Activated CD8-positive, alpha-beta memory T cell treated with anti-CD3 and anti-CD28 coated beads, Interleukin-2, amount 50 U/mL, for 1 hour (primary cell): ENCODE data around the gene PELO.
A peak's percentile ranks its signal among the peaks of the same experiment; 100 is the strongest.

Experiments used
- DNase-seq: peaks from one replicate; pipeline ENCODE4 v3.0.0-alpha.2; 2020; ENCODE audit errors: extremely low read depth

The PELO gene

DNA sequence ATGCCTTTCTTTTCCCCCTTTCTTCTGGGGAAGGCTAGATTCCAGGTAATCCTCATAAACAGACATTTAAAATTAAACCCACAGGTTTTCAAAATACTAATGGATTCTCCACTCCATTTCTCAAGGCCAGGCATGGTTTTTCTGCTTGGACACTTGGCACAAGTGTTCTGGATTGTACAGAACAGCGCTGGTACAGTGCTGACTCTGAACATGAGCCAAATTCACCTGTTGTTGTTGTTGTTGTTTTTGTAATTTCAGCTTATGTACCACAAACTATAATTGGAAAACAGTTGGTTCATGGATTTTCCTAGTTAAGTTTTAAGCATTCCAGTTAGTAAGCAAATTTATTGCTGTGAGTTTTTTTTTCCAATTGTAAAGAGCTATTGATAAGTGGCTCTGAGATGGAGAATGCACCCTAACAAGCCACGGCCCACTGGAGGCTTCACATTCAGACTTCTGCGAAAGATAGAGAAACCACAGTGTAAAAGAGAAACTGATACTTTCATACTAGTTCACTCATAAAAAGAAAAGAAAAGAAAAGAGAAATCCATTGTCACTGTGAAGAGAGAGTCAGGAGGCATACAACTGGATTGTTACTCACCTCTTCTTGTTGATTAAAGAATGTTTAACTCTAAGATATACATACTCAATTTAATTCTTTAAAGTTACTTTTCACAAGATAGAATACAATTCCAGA lies 16.2 kb upstream of the PELO start:
- no peak for DNase-seq

DNA sequence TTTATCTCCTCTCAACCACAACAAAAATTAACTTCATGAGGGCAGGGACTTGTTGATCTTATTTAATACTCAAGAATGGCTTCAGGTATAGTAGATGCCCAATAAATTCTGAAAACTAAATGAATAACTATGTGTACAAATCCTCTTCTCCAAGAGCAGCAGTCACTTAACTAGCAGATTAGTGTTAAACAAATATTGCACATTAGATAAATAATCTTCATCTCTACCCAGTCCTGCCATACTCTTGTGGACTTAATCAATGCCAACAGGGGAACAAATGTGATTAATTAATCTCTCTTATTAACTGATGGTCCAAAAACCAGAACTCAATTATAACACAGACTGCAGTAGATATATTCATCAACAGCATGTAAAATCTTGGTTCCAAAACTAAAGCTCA lies 15.0 kb upstream of the PELO start:
- no peak for DNase-seq

DNA sequence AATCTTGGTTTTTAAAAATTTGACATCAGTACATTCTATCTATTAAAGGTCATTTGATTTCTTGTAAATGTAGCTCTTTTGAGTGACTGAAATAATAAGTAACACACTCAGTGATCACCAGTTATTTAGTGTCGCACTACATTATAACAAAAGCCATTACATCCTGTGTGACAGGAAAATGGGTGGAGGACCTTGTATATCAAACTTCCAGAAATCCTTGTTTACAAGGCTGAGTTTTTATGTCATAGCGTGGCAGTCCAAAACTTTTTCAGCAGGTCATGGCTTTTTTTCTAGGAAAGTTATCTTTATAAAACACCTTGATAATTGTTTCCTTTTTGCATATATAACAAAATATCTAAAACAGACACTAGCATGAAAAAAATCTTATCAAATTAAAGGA lies 14.4 kb upstream of the PELO start:
- DNase-seq: no peak

DNA sequence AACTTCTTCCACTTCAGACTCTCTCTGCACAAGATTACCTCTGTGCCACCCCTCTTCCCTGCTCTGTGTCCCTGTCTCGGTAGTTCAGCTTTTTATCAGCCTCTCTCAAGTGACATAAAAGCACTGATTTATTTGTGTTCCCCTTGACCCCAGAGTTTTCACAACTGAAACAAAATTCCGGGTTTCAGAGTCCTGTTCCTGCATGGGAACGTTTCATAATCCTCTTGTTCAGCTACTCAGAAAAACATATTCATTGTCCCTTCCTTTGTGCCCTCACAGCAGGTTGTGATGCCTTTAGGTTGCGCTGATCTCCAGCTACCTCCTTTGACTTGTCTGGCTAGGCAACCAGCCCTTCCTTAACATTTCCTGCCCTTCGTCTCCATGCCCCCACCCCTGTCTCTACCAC lies 13.7 kb upstream of the PELO start:
- DNase-seq: no peak

DNA sequence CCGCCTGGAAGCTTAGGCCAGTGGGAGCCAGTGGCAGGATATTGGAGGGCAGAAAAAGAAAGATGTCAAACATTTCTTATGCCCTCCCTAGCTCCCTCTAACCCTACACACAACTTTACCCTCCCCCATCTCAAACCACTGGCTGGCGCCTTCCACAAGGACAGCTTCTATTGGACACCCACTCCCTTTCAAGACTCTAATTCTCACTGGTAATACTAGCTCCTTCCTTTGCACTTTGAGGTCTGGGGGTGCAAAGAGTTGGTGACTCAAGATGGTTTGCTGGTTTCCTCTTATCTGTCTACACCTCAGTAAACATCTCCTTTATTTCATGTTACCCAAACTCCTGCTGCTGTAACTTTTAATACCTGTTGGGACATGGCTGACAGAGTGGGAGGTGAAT lies 11.6 kb upstream of the PELO start:
- DNase-seq: no peak

DNA sequence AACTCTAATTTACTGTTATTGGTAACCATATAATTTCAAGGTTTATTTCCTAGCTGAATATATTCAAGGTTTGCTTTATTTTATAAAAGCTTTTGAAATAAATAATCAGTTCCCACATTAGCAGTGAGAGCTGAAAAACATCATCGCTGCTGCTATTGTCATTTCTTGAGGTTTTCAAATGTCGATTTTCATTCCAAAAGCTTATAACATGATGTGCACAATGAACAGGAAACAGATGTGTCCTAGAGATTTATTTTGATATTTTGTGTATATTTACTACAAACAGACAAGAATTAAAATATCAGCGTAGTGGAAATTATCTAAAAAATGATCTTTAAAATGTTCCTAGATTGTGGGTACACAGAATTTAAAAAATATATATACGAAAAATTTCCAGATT lies 10.5 kb upstream of the PELO start:
- no peak for DNase-seq

DNA sequence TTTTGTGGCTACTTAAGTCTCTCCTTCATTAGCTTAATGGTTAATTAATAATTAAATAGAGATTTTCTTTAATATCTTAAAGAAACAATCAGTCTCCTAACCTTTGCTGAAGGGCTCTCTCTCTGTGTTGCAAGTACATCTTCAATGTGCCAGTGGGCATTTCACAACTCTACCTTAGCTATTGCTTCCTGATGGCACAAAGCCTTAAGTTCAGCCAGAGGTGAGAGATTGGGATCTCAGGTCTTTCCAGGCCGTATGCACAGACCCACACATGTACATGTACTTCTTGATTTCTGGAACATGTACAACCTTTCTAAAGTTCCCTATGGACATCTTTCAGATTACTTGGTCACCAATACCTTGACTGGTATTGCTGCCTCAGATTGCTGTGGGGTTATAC lies 8.9 kb upstream of the PELO start:
- DNase-seq: no peak

DNA sequence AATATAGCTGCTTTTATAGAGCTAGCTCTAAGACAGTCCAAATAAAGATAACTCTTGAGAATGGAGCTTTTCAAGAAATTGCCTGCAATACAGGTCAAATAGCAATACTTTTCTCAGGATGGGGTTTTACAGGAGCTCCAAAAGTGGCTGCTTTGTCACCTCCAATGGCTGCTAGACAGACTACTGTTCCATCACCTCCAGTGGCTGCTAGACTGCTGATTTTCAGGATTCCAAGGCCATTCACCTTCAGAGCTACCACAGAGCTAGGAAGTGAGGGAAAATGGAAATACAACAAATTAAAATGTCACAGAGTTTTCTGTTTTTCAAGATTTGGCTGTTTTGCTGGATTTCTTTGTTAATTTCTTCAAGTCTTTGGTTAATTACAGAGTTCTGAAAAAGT lies 8.5 kb upstream of the PELO start:
- DNase-seq: no peak

DNA sequence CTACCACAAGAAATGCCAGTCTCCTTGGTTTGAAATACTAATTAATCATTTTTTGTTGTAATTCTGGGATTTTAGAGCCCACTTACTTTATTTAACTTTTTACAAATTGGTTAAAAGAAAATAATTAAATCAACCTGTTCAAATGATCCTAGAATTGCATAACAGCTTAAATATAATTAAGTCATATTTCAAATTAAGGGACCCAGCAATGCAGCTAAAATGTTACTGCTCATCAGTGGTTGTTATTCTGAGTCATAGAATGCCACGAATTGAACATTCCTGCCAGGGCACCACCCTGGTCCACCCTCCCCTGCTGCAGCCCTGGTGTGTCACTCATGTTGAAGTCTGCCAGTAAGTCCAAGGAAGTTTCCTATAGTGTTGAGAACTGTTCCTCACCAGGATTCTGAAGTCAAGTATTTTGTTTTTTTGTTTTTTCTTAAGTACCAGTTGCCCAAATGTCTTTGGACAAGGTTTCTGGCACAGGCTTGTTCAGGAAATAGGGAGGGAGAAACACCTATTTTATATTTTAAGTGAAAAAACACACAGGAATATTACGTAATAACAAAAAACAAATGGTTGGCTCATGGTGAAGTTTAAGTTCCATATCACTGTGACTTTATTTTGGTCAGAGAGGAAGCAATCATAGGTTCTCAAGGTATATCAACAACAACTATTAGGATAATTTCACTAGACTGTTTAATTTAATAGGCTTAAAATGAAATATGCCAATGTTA lies 4.3 kb upstream of the PELO start:
- DNase-seq: no peak

DNA sequence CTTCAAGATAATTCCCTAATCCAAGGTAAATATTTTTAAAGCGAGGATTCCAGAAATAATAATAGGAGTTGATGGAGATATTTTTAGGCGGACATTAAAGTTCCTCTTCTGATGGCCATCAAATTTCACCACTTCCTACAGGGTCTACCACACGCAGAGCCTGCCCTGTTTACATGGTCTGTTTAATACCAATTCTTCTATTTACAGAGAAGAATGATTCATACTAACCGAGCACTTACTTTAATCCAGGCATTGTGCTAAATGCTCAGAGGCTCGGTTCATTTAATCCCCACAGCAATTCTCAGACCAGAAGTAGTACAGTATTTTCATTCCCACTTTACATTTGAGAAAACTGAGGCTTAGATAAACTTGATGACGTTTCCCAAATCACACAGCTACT lies 3.0 kb upstream of the PELO start:
- DNase-seq: no peak

DNA sequence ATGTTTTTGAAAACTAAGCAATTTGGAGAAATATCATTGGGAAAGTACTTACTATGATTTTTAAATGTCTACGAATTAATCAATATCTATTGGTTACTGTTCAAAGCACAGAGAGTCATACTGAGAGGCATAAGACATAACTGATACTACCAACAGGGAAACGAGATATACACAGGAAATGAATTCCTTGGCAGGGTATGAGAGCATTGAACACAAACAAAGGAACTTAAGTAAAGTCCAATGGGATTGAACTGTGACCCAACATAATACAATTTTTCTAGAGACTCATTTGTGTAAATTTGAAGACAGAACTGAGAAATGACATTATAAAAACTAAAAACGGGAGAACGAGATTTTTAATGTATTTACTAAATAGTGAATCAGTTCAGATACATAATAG lies 1.3 kb upstream of the PELO start:
- no peak for DNase-seq

DNA sequence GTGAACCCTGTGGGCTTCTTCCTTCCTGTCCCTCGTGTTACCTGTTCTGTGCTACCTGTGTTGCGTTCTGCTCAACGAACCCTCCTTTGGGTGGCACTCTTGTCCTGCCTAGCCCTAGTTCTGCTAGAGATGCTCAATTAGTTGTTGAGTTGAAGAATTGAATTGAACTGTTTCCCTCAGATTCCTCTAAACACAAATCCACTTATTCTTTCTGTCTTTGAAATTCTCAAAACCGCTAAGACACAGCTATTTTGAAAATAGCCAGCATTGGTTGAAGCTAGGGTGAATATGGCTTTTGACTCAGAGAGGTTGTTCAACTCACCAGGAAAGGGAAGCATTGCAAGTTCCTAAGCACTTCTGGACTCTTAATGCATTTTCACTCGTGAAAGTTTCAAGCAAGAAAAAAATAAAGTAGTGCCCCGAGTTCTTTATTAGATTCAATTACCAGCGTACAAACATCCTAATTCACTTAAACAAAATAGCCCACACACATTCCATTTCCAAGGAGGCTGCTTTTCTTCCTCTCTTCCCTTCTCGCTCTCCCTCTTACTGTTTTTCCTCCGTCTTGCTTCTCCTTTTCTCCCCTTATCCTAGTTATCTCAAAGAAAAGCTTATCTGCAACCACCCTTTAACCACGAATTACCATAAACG lies 642 bp upstream of the PELO start:
- no peak for DNase-seq

DNA sequence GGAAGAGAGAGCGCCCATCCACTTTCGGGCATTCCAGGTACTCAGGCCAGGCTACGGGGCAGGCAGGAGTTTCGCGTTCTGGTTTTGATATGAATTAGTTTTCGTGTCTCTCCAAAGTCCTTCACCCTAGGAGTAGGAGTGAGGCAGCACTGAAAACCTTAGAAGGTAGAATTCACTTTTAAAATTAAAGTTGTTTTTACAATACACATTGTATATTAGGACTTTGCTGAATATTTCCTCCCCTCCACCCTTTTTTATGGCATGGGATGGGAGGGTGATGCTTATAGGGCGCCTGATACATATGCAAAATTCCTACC lies 747 bp downstream of the PELO start:
- DNase-seq: no peak

DNA sequence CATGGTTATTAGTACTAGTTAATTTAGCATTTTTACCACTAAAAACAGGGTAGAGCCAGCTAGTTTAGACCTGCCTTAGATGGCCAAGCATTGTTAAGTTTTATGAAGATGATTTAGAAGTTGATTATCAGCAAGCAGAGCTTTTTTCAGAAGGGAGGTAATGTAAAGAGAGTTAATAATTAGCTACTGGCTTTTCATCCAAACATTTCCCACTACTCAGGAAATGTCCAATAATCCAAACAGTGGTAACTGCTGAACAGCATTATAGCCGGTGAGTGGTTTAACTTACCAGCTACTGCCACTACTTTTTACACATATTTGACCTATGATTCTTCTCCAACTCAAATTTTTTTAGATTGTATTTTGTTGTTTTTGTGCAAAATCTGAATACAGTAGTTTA lies 1.7 kb downstream of the PELO start:
- DNase-seq: no peak

DNA sequence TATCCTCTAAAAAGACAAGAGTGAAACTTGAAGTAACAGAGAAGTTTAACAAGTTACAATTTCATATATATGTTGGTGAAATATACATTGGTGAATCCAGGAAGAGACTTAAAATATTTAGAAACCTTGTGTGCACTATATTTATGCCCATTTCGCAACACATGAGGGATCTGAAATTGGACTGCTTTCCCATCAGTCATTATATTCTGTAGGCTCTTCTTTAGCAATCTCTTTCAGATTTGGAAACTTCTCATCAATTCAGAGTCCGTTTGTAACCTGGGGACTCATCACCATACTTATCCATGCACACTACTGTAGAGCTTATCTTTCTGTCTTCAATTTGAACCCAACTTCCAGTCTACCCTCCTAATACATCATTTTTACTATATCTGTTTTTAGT lies 2.1 kb downstream of the PELO start:
- no peak for DNase-seq

DNA sequence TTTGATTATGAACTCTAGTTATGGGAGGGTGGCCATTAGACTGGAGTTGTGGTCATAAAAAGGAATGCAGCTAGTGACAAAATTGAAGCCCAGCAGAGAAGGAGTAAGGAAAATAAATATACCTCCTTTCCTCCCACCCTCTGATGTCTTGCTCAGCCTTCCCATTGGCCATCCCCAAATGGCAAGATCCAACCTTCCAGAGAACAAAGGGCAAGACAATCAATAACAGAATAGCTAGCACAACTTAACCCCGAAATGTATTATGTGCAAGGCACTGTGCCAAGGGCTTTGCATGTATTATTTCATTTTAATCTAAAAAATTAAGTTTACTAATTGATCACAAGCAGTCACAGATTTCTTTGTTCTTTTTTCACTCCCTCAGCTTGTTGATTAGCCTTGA lies 3.6 kb downstream of the PELO start:
- DNase-seq: no peak

DNA sequence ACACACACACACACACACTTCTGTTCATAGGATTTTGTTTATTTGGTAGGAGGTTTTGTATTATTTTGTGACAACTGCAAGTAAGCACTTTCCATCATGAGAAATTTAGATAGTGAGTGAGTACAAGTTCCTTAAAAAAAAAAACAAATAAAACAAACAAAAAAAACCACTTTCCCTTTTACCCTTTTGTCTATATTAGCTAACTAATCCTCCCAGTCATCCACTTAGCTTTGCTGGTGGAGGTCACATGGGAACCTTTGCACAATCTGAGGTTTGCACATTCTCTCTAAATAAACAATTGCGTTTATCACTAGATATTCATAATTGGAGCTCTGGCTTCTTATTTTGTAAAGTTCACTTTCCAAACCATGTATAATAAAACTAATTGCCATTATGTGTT lies 6.8 kb downstream of the PELO start:
- no peak for DNase-seq

DNA sequence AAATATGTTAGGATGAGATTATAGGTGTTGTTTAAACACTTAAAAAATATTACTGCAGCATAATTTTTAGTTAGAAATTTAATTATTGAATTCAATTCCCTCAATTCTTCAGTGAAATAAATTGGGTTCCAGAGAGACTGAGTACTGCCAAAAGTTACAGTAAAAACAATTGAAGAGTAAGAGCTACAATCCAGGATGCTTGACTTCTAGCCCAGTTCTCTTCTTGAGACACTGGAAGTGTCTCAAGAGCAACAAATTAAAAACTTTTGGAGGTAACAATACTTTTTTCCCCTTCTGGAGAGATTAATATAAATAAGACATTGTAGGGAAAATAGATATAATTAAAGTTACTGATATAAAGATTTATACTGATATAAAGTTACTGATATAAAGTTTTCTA lies 8.3 kb downstream of the PELO start:
- DNase-seq: no peak

DNA sequence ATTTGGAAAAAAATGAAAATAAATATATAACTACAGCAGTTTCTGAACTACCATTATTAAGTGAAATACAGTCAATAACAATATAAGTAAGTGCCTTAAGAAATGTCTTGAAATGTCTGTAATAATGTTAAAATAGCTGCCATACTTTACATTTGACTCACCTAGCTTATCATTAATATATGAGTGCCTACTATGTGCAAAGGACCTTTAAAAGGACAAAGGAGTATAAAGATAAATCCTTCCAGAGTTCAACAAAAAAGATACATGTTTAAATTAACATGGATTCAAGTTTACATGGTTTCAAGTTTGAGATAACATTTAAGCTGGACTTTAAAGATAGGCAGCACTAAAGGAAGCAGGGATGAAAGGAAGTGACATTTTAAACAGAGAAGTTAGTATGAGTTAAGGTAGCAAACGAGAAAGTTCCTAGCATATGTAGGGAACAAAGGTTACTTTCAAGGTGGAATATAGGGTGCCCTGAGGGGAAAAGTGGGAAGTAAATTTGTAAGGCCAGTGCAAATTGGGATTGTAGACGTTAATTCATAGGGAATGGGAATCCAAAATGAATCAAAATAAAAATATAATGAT lies 8.9 kb downstream of the PELO start:
- DNase-seq: no peak

DNA sequence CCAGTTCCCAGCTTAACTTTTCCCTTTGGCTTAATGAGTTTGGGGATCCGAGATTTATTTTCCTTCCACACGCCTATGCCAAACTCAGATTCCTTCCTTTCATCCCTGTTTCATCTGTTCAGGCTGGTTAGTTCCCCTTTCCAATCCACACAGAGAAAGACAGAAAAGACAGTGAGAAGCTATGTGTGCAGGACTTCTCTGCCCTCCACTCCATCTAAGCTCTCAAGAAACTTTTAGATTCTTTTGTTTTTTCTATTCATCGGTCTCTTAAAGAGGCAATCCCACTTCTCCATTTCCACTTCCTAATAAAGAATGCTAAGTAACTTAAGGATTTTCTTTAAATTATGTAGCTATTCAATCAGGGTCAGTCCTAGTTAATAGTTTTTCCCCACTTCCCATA lies 11.2 kb downstream of the PELO start:
- DNase-seq: no peak

DNA sequence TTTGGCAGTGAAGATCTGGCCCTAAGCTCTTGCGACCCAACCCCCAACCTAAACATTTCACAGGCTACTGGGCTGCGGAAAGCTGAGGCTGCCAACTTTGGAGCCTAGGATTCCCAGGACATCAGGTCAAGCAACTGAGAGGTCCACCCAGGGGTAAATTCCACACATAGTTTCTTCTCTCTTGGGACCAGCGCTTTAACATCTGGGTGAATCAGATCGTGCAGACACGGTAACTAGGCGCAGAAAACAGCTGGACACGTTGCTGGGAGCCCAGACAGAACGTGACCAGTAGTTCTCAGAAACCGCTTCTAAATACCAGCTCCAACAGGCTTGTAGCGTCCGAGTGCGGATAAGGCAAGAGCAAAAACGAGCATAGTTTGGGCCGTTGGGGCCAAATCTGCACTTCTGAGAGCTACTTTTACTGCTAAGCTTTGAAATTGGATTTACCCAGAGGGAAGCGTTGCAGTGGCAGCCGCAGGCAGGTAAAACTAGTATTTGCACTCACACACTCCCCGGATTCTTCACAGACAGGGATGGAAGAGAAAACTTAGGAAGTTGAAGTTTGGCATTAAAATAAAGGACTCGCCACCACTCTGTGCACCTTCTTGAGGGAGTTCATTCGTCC lies 11.8 kb downstream of the PELO start:
- DNase-seq: no peak

DNA sequence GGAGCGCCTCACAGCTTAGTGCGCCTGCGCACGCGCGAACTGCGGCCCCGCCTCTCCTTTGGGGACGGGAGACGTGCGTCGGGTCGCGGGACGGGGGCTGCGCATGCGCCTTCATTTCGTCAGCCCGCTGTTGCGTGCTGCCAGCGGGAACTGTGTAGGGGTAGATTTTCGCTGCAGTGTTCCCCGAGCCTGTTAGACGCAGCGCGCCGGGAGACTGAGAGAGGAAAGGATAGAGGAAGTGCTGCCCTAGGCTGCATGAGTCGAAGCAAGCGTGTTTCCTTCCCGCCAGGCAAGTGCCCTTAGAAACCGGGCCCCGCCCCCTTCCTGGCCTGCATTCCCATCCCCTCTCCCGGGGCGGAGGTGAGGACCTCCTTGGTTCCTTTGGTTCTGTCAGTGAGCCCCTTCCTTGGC lies 12.3 kb downstream of the PELO start:
- DNase-seq: peak; percentile 83
